Cardiac muscle cell (in vitro differentiated cells and primary cell): ENCODE measurements around the gene NAA60. TPM values are rescaled to one million over a fixed set of nuclear protein-coding genes. Genes with fewer than 3 reads are reported as not detected.

Source experiments
- DNase-seq, 2 donors: peaks; one replicate each; pipeline versions ENCODE4 v3.0.0 to v3.0.0-alpha.2; 2010 to 2017; ENCODE audit warnings: low read depth in 1 of 2, low spot score in 1 of 2
- H3K27ac ChIP-seq: fragments of 200-600 bp; sonication (generic); 2 replicates; pipeline ENCODE4 v1.5.1; 2016
- H3K27me3 ChIP-seq: fragments of 200-600 bp; sonication (generic); 2 replicates; pipeline ENCODE4 v1.6.0; 2016; ENCODE audit warnings: control low read depth
- H3K36me3 ChIP-seq: fragments of 200-600 bp; sonication (generic); 2 replicates; pipeline ENCODE4 v1.5.1; 2016; ENCODE audit warnings: control low read depth
- H3K4me1 ChIP-seq: fragments of 200-600 bp; sonication (generic); 2 replicates; pipeline ENCODE4 v1.8.1; 2017; ENCODE audit warnings: low read depth, mild to moderate bottlenecking, mixed run types
- H3K4me3 ChIP-seq: fragments of 200-600 bp; sonication (generic); 2 replicates; pipeline ENCODE4 v1.5.1; 2016; ENCODE audit warnings: mild to moderate bottlenecking
- H3K9me3 ChIP-seq: fragments of 200-600 bp; sonication (generic); 2 replicates; pipeline ENCODE4 v1.5.1; 2017; ENCODE audit warnings: low read depth, mild to moderate bottlenecking, control low read depth
- CTCF ChIP-seq: IDR thresholded peaks from 2 replicates; pipeline ENCODE4 v1.5.1; 2012; ENCODE audit warnings: low read depth, mild to moderate bottlenecking, low read length
- polyA plus RNA-seq: library from polyadenylated mRNA; unstranded; fragments of >200 nt; fragmentation: Nextera tagmentation; extraction: Ambion mirVana; gene quantifications from 2 replicates; pipeline ENCODE4 v1.2.1, GENCODE V29; 2016
- total RNA-seq: library from RNA; depleted of rRNA; stranded (reverse); fragments of >200 nt; gene quantifications from 2 replicates; pipeline ENCODE4 v1.2.3, GENCODE V29; 2016

Gene NAA60
- total and polyA plus RNA-seq, 2 experiments from 2014 or later: 43.9 to 83.0 TPM

- Histone ChIP-seq H3K36me3 (peaks cover 22% of the 10 kb centered on the region), H3K9me3 (peaks cover 9% of the 10 kb centered on the region), H3K4me1 (no peaks in the 10 kb centered on the region), H3K27me3 (no peaks in the 10 kb centered on the region), H3K4me3 (no peak overlapping the region), H3K27ac (no peak overlapping the region)
- TF ChIP-seq CTCF: no peak
- DNase-seq: no peak
These were observed 34.8 kb upstream of the NAA60 start for GRCh38 chr16:3408561-3409197.

- no peak overlapping the region for H3K27ac ChIP-seq
- peaks cover under 1% of the 10 kb centered on the region for H3K36me3 ChIP-seq
- DNase-seq: peak in 1 of 2 donors; percentile 9
- H3K9me3 ChIP-seq: peaks cover 4% of the 10 kb centered on the region
- no peaks in the 10 kb centered on the region for H3K4me1 ChIP-seq
- no peaks in the 10 kb centered on the region for H3K27me3 ChIP-seq
- no peak overlapping the region for H3K4me3 ChIP-seq
- no peak for TF ChIP-seq CTCF
These were observed 29.6 kb upstream of the NAA60 start for GRCh38 chr16:3413730-3414379.

GRCh38 chr16:3431779-3432219 lies 11.7 kb upstream of the NAA60 start:
- Histone ChIP-seq H3K36me3 (no peaks in the 10 kb centered on the region), H3K4me3 (no peak overlapping the region), H3K27me3 (no peaks in the 10 kb centered on the region), H3K27ac (no peak overlapping the region), H3K9me3 (no peaks in the 10 kb centered on the region), H3K4me1 (no peaks in the 10 kb centered on the region)
- no peak for TF ChIP-seq CTCF
- DNase-seq: peak in 1 of 2 donors; percentile 56

- DNase-seq: no peak
- no peaks in the 10 kb centered on the region for H3K9me3 ChIP-seq
- TF ChIP-seq CTCF: no peak
- H3K27me3 ChIP-seq: no peaks in the 10 kb centered on the region
- peaks cover 3% of the 10 kb centered on the region for H3K36me3 ChIP-seq
- H3K27ac ChIP-seq: no peak overlapping the region
- H3K4me3 ChIP-seq: no peak overlapping the region
- H3K4me1 ChIP-seq: no peaks in the 10 kb centered on the region
These were observed 9.1 kb upstream of the NAA60 start for GRCh38 chr16:3434373-3434772.

GRCh38 chr16:3439637-3440036 lies 3.8 kb upstream of the NAA60 start:
- no peaks in the 10 kb centered on the region for H3K27me3 ChIP-seq
- TF ChIP-seq CTCF: no peak
- peaks cover 4% of the 10 kb centered on the region for H3K4me1 ChIP-seq
- H3K4me3 ChIP-seq: no peak overlapping the region
- H3K27ac ChIP-seq: no peak overlapping the region
- no peaks in the 10 kb centered on the region for H3K9me3 ChIP-seq
- peaks cover 10% of the 10 kb centered on the region for H3K36me3 ChIP-seq
- DNase-seq: no peak
